ENCODE data around the gene CES5A. TPM values are rescaled to one million over a fixed set of nuclear protein-coding genes. Genes with fewer than 3 reads are reported as not detected.
"Not testable (repeated sequence)": the region's sequence is repeated elsewhere in the genome, so short reads cannot be mapped to it uniquely, and the experiment has no call there.

The CES5A gene
- total RNA-seq, 1 donor: not detected

GRCh38 chr16:55808286-55808685, 66.9 kb downstream of the CES5A start:
- H3K4me1 ChIP-seq (ENCODE audit: insufficient read depth, low read length); H3K27me3 ChIP-seq (ENCODE audit: insufficient read depth, low read length); H3K4me3 ChIP-seq (ENCODE audit: low read length); H3K9me3 ChIP-seq (ENCODE audit: low read depth, low read length): not testable (repeated sequence)

- not testable (repeated sequence) for H3K27me3 ChIP-seq (ENCODE audit: insufficient read depth, low read length); H3K9me3 ChIP-seq (ENCODE audit: low read depth, low read length); H3K4me1 ChIP-seq (ENCODE audit: insufficient read depth, low read length); H3K4me3 ChIP-seq (ENCODE audit: low read length)
Observed at GRCh38 chr16:55805104-55805503, 70.1 kb downstream of the CES5A start.

GRCh38 chr16:55803681-55804080, 71.5 kb downstream of the CES5A start:
- not testable (repeated sequence) for H3K27me3 ChIP-seq (ENCODE audit: insufficient read depth, low read length); H3K9me3 ChIP-seq (ENCODE audit: low read depth, low read length); H3K4me3 ChIP-seq (ENCODE audit: low read length); H3K4me1 ChIP-seq (ENCODE audit: insufficient read depth, low read length)

Other genes starting within 250 kb of the CES5A start
- gene SLC6A2, start 219.4 kb downstream of the CES5A start, total RNA-seq: not detected
- 27.1 TPM for gene CES1, start 42.3 kb downstream of the CES5A start, total RNA-seq